ENCODE data around the gene PTAR1. TPM values are rescaled to one million over a fixed set of nuclear protein-coding genes. Genes with fewer than 3 reads are reported as not detected.
A peak's percentile ranks its signal among the peaks of the same experiment; 100 is the strongest.

PTAR1 gene
- polyA plus RNA-seq, 1 donor = 29.5 TPM

- no peak overlapping the region for H3K4me3 ChIP-seq (ENCODE audit: low read length)
- no peaks in the 10 kb centered on the region for H3K9me3 ChIP-seq (ENCODE audit: control insufficient read depth, low read depth, low read length)
- H3K27ac ChIP-seq (ENCODE audit: low read length) = no peak overlapping the region
- H3K36me3 ChIP-seq (ENCODE audit: control insufficient read depth, insufficient read depth, low read length) = peaks cover 2% of the 10 kb centered on the region
- DNase-seq = no peak
- WGBS (ENCODE audit: insufficient coverage, low lambda C conversion rate) = no CpG with 5 or more reads among the region's 2 CpGs
- H3K4me1 ChIP-seq (ENCODE audit: control insufficient read depth, insufficient read depth, low read length) = peaks cover 4% of the 10 kb centered on the region
- H3K27me3 ChIP-seq (ENCODE audit: control insufficient read depth, insufficient read depth, low read length) = no peaks in the 10 kb centered on the region
Observed at GRCh38 chr9:69755205-69755604, 4.6 kb downstream of the PTAR1 start.

GRCh38 chr9:69753830-69754229, 6.0 kb downstream of the PTAR1 start:
- no CpG with 5 or more reads among the region's 3 CpGs for WGBS (ENCODE audit: insufficient coverage, low lambda C conversion rate)
- no peaks in the 10 kb centered on the region for H3K27me3 ChIP-seq (ENCODE audit: control insufficient read depth, insufficient read depth, low read length)
- no peaks in the 10 kb centered on the region for H3K9me3 ChIP-seq (ENCODE audit: control insufficient read depth, low read depth, low read length)
- no peak overlapping the region for H3K27ac ChIP-seq (ENCODE audit: low read length)
- H3K4me3 ChIP-seq (ENCODE audit: low read length) = no peak overlapping the region
- H3K4me1 ChIP-seq (ENCODE audit: control insufficient read depth, insufficient read depth, low read length) = peaks cover 4% of the 10 kb centered on the region
- DNase-seq = no peak
- H3K36me3 ChIP-seq (ENCODE audit: control insufficient read depth, insufficient read depth, low read length) = peaks cover 11% of the 10 kb centered on the region

- no peak for DNase-seq
- Histone ChIP-seq H3K27me3 (ENCODE audit: control insufficient read depth, insufficient read depth, low read length) (no peaks in the 10 kb centered on the region), H3K36me3 (ENCODE audit: control insufficient read depth, insufficient read depth, low read length) (peaks cover 19% of the 10 kb centered on the region), H3K4me3 (ENCODE audit: low read length) (no peak overlapping the region), H3K9me3 (ENCODE audit: control insufficient read depth, low read depth, low read length) (no peaks in the 10 kb centered on the region), H3K4me1 (ENCODE audit: control insufficient read depth, insufficient read depth, low read length) (no peaks in the 10 kb centered on the region), H3K27ac (ENCODE audit: low read length) (no peak overlapping the region)
- WGBS (ENCODE audit: insufficient coverage, low lambda C conversion rate) = no CpG with 5 or more reads among the region's 2 CpGs
Observed at GRCh38 chr9:69750085-69750484, 9.7 kb downstream of the PTAR1 start.

DNA sequence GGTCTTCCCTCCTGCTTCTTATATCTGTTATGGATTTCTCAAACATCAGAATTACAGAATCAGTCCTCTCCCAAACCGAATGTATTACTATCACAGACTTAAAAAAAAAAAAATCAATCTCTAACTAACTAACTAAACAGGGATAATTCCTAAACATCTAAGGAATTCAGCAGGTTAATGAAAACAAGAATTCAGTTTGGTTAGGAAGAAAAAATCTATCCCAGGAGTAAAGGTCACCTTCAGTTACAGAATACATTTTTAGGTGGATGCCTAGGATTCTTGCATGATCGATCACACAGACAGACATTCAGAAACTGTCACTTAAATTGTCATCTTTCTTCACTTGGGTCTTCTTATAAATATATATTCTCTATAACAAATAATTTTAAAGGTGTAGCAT, 11.5 kb downstream of the PTAR1 start:
- Histone ChIP-seq H3K4me1 (ENCODE audit: control insufficient read depth, insufficient read depth, low read length) (no peaks in the 10 kb centered on the region), H3K27me3 (ENCODE audit: control insufficient read depth, insufficient read depth, low read length) (no peaks in the 10 kb centered on the region), H3K4me3 (ENCODE audit: low read length) (no peak overlapping the region), H3K36me3 (ENCODE audit: control insufficient read depth, insufficient read depth, low read length) (peaks cover 23% of the 10 kb centered on the region), H3K9me3 (ENCODE audit: control insufficient read depth, low read depth, low read length) (no peaks in the 10 kb centered on the region), H3K27ac (ENCODE audit: low read length) (no peak overlapping the region)
- no peak for DNase-seq
- WGBS (ENCODE audit: insufficient coverage, low lambda C conversion rate) = 33% methylated on average over 2 of the region's 2 CpGs

DNA sequence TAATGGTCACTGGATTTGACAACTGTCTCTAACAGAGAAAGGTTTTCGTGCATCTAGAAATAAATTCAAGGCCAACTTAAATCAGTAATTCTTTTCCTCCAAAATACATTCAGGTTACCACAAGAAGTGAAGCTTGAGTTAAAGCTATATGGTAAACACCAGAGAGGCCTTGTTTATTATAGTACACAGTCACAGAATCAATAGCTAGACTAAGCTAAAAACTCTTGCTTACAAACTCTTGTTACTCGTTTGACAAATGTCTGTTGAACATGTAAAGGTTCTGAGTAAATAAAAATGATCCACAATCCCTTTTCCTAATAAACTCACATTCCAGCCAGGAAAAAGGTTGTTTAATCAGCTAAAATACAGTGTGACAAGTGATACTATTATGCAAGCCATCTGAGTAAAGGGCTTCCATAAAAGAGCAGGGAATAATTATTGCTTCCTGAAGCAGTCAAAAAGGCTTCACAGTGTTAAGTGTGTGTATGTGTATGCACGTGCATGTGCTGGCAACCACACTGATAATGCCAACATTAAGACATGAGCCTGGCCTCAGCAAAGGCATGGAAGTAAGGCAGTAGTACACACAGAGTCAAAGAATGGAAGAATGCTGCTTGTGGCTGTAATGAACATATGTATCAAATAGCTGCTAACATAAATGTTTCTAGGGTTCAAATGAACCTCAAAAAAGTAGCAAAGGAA, 12.8 kb downstream of the PTAR1 start:
- DNase-seq = no peak
- H3K27me3 ChIP-seq (ENCODE audit: control insufficient read depth, insufficient read depth, low read length) = no peaks in the 10 kb centered on the region
- no peak overlapping the region for H3K27ac ChIP-seq (ENCODE audit: low read length)
- no peaks in the 10 kb centered on the region for H3K4me1 ChIP-seq (ENCODE audit: control insufficient read depth, insufficient read depth, low read length)
- no peaks in the 10 kb centered on the region for H3K9me3 ChIP-seq (ENCODE audit: control insufficient read depth, low read depth, low read length)
- 40% methylated on average over 1 of the region's 3 CpGs for WGBS (ENCODE audit: insufficient coverage, low lambda C conversion rate)
- H3K4me3 ChIP-seq (ENCODE audit: low read length) = no peak overlapping the region
- peaks cover 23% of the 10 kb centered on the region for H3K36me3 ChIP-seq (ENCODE audit: control insufficient read depth, insufficient read depth, low read length)

DNA sequence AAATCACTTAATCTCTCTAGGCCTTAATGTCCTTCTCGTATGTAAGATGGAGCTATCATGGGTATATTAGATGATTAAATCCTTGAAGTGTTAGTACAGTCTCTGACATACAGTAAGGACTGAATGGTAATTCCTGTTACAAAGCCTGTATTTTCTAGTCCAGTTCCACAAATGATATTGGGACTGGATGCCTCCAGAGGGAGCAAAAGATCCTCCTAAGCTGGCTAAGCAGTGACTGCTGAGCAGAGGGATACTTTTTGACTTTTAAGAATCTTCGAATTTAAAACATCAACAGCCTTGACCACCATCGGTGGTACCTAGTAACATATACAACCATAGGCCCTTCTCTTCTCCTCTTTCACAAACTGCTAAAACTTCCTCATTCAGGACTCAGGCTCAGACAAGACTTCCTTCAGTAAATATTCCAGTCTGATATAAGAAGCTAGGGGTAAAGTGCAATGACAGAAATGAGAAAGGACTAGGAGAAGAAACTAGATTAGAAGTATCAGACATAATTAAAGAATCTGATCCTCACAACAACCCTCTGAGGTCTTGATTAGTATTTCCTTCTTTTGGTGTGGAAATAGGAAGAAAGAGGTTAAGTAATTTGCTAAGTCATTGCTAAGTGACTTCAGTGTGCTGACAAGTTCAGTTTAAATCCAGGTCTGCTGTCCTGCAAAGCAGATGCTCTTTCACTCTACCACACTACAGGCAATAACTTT, 13.9 kb downstream of the PTAR1 start:
- H3K27ac ChIP-seq (ENCODE audit: low read length) = no peak overlapping the region
- H3K4me1 ChIP-seq (ENCODE audit: control insufficient read depth, insufficient read depth, low read length) = no peaks in the 10 kb centered on the region
- peaks cover 26% of the 10 kb centered on the region for H3K36me3 ChIP-seq (ENCODE audit: control insufficient read depth, insufficient read depth, low read length)
- no peak overlapping the region for H3K4me3 ChIP-seq (ENCODE audit: low read length)
- DNase-seq = peak in 1 of 2 donors; percentile 18
- no peaks in the 10 kb centered on the region for H3K9me3 ChIP-seq (ENCODE audit: control insufficient read depth, low read depth, low read length)
- no CpG with 5 or more reads among the region's 3 CpGs for WGBS (ENCODE audit: insufficient coverage, low lambda C conversion rate)
- H3K27me3 ChIP-seq (ENCODE audit: control insufficient read depth, insufficient read depth, low read length) = no peaks in the 10 kb centered on the region

DNA sequence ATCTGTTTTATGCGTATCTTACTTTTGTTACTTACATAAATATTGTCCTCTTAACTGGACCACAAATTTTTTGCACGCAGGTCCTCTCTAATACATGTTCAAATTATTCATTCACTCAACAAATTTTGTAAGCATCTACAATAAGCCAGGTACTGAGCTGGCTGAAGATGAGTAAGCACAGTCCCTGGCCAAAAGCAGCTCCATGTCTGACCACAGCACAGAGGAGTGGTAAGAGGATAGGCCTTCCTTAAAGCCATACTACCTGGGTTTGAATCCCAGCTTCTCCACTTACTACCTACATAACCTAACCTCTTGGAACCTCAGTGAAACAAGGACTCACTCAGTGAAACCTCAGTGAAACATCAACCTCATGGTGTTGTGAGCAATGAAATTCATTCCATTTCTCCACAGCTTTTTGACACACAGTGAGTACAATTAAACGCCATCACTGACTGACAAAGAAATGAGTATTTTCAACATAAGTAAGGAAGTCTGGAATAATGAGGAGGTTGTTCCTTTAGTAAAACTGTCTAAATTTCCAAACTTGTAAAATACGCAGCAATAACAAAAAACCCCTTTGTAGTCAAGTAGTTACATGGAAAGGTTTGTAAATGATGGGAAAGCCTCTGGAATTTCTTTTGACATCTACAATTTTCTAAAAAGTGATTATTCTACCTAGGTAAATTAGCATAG, 15.0 kb downstream of the PTAR1 start:
- Histone ChIP-seq H3K4me1 (ENCODE audit: control insufficient read depth, insufficient read depth, low read length) (no peaks in the 10 kb centered on the region), H3K27me3 (ENCODE audit: control insufficient read depth, insufficient read depth, low read length) (no peaks in the 10 kb centered on the region), H3K27ac (ENCODE audit: low read length) (no peak overlapping the region), H3K4me3 (ENCODE audit: low read length) (no peak overlapping the region), H3K36me3 (ENCODE audit: control insufficient read depth, insufficient read depth, low read length) (peaks cover 21% of the 10 kb centered on the region), H3K9me3 (ENCODE audit: control insufficient read depth, low read depth, low read length) (no peaks in the 10 kb centered on the region)
- no peak for DNase-seq
- WGBS (ENCODE audit: insufficient coverage, low lambda C conversion rate) = 100% methylated on average over 2 of the region's 4 CpGs

GRCh38 chr9:69743930-69744329, 15.9 kb downstream of the PTAR1 start:
- no peaks in the 10 kb centered on the region for H3K4me1 ChIP-seq (ENCODE audit: control insufficient read depth, insufficient read depth, low read length)
- no peak for DNase-seq
- H3K27ac ChIP-seq (ENCODE audit: low read length) = no peak overlapping the region
- no peaks in the 10 kb centered on the region for H3K27me3 ChIP-seq (ENCODE audit: control insufficient read depth, insufficient read depth, low read length)
- H3K4me3 ChIP-seq (ENCODE audit: low read length) = no peak overlapping the region
- no peaks in the 10 kb centered on the region for H3K9me3 ChIP-seq (ENCODE audit: control insufficient read depth, low read depth, low read length)
- WGBS (ENCODE audit: insufficient coverage, low lambda C conversion rate) = no CpG with 5 or more reads among the region's 5 CpGs
- peaks cover 15% of the 10 kb centered on the region for H3K36me3 ChIP-seq (ENCODE audit: control insufficient read depth, insufficient read depth, low read length)

DNA sequence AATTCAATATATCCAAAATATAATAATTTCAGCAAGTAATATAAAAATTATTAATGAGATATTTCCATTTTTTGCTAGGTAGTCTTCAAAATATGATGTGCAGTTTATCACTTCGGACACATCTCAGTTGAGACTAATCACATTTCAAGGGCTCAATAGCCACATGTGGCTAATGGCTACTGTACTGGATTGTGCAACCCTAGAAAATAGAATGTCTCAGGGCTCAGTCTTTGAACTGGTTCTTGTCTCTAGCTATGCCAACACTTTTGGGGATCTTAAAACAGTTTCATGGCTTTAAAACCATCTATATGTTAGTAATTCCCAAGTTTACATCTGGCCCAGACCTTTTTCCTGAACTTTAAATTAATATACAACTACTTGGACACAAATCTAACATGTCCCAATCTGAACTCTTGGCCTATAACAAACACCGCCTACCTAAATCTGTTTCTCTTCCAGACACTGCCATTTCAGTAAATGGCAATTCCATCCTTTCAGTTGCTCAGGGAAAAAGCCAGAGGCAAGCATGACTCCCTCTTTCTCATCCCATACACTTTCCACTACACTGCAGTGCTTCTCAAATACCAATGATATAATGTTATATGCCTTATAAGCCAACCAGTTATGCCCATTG, 18.8 kb downstream of the PTAR1 start:
- no peak overlapping the region for H3K4me3 ChIP-seq (ENCODE audit: low read length)
- no peaks in the 10 kb centered on the region for H3K9me3 ChIP-seq (ENCODE audit: control insufficient read depth, low read depth, low read length)
- no peak overlapping the region for H3K27ac ChIP-seq (ENCODE audit: low read length)
- H3K4me1 ChIP-seq (ENCODE audit: control insufficient read depth, insufficient read depth, low read length) = no peaks in the 10 kb centered on the region
- peaks cover 16% of the 10 kb centered on the region for H3K36me3 ChIP-seq (ENCODE audit: control insufficient read depth, insufficient read depth, low read length)
- WGBS (ENCODE audit: insufficient coverage, low lambda C conversion rate) = 100% methylated on average over 1 of the region's 2 CpGs
- H3K27me3 ChIP-seq (ENCODE audit: control insufficient read depth, insufficient read depth, low read length) = no peaks in the 10 kb centered on the region
- no peak for DNase-seq

GRCh38 chr9:69731348-69731747, 28.5 kb downstream of the PTAR1 start:
- no CpG with 5 or more reads among the region's 2 CpGs for WGBS (ENCODE audit: insufficient coverage, low lambda C conversion rate)
- peaks cover 42% of the 10 kb centered on the region for H3K36me3 ChIP-seq (ENCODE audit: control insufficient read depth, insufficient read depth, low read length)
- H3K9me3 ChIP-seq (ENCODE audit: control insufficient read depth, low read depth, low read length) = no peaks in the 10 kb centered on the region
- DNase-seq = no peak
- H3K4me1 ChIP-seq (ENCODE audit: control insufficient read depth, insufficient read depth, low read length) = no peaks in the 10 kb centered on the region
- no peaks in the 10 kb centered on the region for H3K27me3 ChIP-seq (ENCODE audit: control insufficient read depth, insufficient read depth, low read length)
- H3K4me3 ChIP-seq (ENCODE audit: low read length) = no peak overlapping the region
- H3K27ac ChIP-seq (ENCODE audit: low read length) = no peak overlapping the region
